ENCODE results near the gene PPP4C.

The PPP4C gene

GRCh38 chr16:30078744-30079143 is 3.0 kb downstream of the PPP4C start:
- H3K4me3 ChIP-seq (ENCODE audit: low read depth in 1 of 2, low read length in 2 of 2): no peak overlapping the region
- no peaks in the 10 kb centered on the region for H3K27me3 ChIP-seq (ENCODE audit: control insufficient read depth in 1 of 2, insufficient read depth in 2 of 2, low read length in 2 of 2)
- no peak overlapping the region for H3K27ac ChIP-seq (ENCODE audit: low read depth, low read length)
- no peak overlapping the region for H3K9ac ChIP-seq (ENCODE audit: low read depth in 1 of 2, low read length in 2 of 2)
- H3K36me3 ChIP-seq (ENCODE audit: control insufficient read depth in 1 of 2, insufficient read depth in 2 of 2, low read length in 2 of 2): peaks cover 27 to 56% of the 10 kb centered on the region in 2 donors
- H3K4me1 ChIP-seq (ENCODE audit: control insufficient read depth in 1 of 2, insufficient read depth in 2 of 2, low read length in 2 of 2): peaks cover 26 to 29% of the 10 kb centered on the region in 2 donors
- no peaks in the 10 kb centered on the region for H3K9me3 ChIP-seq (ENCODE audit: control insufficient read depth in 1 of 2, low read length in 2 of 2)

- no peak overlapping the region for H3K4me3 ChIP-seq (ENCODE audit: low read depth in 1 of 2, low read length in 2 of 2)
- peaks cover 33 to 63% of the 10 kb centered on the region in 2 donors for H3K36me3 ChIP-seq (ENCODE audit: control insufficient read depth in 1 of 2, insufficient read depth in 2 of 2, low read length in 2 of 2)
- no peak overlapping the region for H3K9ac ChIP-seq (ENCODE audit: low read depth in 1 of 2, low read length in 2 of 2)
- no peak overlapping the region for H3K27ac ChIP-seq (ENCODE audit: low read depth, low read length)
- H3K27me3 ChIP-seq (ENCODE audit: control insufficient read depth in 1 of 2, insufficient read depth in 2 of 2, low read length in 2 of 2): no peaks in the 10 kb centered on the region
- peaks cover 26 to 29% of the 10 kb centered on the region in 2 donors for H3K4me1 ChIP-seq (ENCODE audit: control insufficient read depth in 1 of 2, insufficient read depth in 2 of 2, low read length in 2 of 2)
- H3K9me3 ChIP-seq (ENCODE audit: control insufficient read depth in 1 of 2, low read length in 2 of 2): no peaks in the 10 kb centered on the region
These were observed 3.7 kb downstream of the PPP4C start for GRCh38 chr16:30079480-30079879.

GRCh38 chr16:30082545-30083090 is 6.8 kb downstream of the PPP4C start:
- no peak overlapping the region for H3K9ac ChIP-seq (ENCODE audit: low read depth in 1 of 2, low read length in 2 of 2)
- no peak overlapping the region for H3K27ac ChIP-seq (ENCODE audit: low read depth, low read length)
- H3K36me3 ChIP-seq (ENCODE audit: control insufficient read depth in 1 of 2, insufficient read depth in 2 of 2, low read length in 2 of 2): peaks cover 33 to 68% of the 10 kb centered on the region in 2 donors
- H3K9me3 ChIP-seq (ENCODE audit: control insufficient read depth in 1 of 2, low read length in 2 of 2): no peaks in the 10 kb centered on the region
- peaks cover 14 to 15% of the 10 kb centered on the region in 2 donors for H3K4me1 ChIP-seq (ENCODE audit: control insufficient read depth in 1 of 2, insufficient read depth in 2 of 2, low read length in 2 of 2)
- H3K4me3 ChIP-seq (ENCODE audit: low read depth in 1 of 2, low read length in 2 of 2): no peak overlapping the region
- H3K27me3 ChIP-seq (ENCODE audit: control insufficient read depth in 1 of 2, insufficient read depth in 2 of 2, low read length in 2 of 2): no peaks in the 10 kb centered on the region

DNA sequence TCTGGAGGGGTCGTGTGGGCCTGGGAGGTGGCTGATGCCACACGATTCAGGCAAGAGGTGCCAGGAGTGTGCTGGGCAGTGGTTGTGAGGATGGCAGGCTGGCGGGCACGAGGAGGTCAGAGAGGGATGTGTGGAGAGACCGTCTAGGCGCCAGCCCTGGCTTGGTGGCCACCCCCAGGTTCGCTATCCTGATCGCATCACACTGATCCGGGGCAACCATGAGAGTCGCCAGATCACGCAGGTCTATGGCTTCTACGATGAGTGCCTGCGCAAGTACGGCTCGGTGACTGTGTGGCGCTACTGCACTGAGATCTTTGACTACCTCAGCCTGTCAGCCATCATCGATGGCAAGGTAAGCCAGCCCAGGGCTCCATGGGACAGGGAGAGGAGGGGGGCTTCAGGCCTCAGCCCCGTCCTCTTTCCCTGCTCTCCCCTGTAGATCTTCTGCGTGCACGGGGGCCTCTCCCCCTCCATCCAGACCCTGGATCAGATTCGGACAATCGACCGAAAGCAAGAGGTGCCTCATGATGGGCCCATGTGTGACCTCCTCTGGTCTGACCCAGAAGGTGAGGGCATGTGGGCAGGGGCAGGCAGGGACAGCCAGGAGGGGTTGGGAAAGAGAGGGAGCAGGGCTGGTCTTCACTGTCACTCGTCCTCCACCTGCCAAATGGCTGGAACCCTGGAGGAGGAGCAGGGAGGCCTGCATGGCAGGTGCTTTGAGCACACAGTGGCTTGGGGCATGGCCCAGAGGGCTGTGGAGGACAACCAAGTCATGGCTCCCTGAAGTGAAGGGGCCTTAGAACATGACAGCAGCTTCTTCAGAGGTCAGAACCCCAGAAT is 7.6 kb downstream of the PPP4C start:
- no peak overlapping the region for H3K9ac ChIP-seq (ENCODE audit: low read depth in 1 of 2, low read length in 2 of 2)
- H3K4me1 ChIP-seq (ENCODE audit: control insufficient read depth in 1 of 2, insufficient read depth in 2 of 2, low read length in 2 of 2): peaks cover 6 to 7% of the 10 kb centered on the region in 2 donors
- no peak overlapping the region for H3K4me3 ChIP-seq (ENCODE audit: low read depth in 1 of 2, low read length in 2 of 2)
- no peak overlapping the region for H3K27ac ChIP-seq (ENCODE audit: low read depth, low read length)
- peaks cover 27 to 60% of the 10 kb centered on the region in 2 donors for H3K36me3 ChIP-seq (ENCODE audit: control insufficient read depth in 1 of 2, insufficient read depth in 2 of 2, low read length in 2 of 2)
- no peaks in the 10 kb centered on the region for H3K27me3 ChIP-seq (ENCODE audit: control insufficient read depth in 1 of 2, insufficient read depth in 2 of 2, low read length in 2 of 2)
- no peaks in the 10 kb centered on the region for H3K9me3 ChIP-seq (ENCODE audit: control insufficient read depth in 1 of 2, low read length in 2 of 2)

GRCh38 chr16:30084096-30084815 is 8.5 kb downstream of the PPP4C start:
- peaks cover 4 to 5% of the 10 kb centered on the region in 2 donors for H3K4me1 ChIP-seq (ENCODE audit: control insufficient read depth in 1 of 2, insufficient read depth in 2 of 2, low read length in 2 of 2)
- no peaks in the 10 kb centered on the region for H3K27me3 ChIP-seq (ENCODE audit: control insufficient read depth in 1 of 2, insufficient read depth in 2 of 2, low read length in 2 of 2)
- no peak overlapping the region for H3K9ac ChIP-seq (ENCODE audit: low read depth in 1 of 2, low read length in 2 of 2)
- no peaks in the 10 kb centered on the region for H3K9me3 ChIP-seq (ENCODE audit: control insufficient read depth in 1 of 2, low read length in 2 of 2)
- H3K4me3 ChIP-seq (ENCODE audit: low read depth in 1 of 2, low read length in 2 of 2): no peak overlapping the region
- H3K27ac ChIP-seq (ENCODE audit: low read depth, low read length): no peak overlapping the region
- H3K36me3 ChIP-seq (ENCODE audit: control insufficient read depth in 1 of 2, insufficient read depth in 2 of 2, low read length in 2 of 2): peaks cover 24 to 55% of the 10 kb centered on the region in 2 donors

DNA sequence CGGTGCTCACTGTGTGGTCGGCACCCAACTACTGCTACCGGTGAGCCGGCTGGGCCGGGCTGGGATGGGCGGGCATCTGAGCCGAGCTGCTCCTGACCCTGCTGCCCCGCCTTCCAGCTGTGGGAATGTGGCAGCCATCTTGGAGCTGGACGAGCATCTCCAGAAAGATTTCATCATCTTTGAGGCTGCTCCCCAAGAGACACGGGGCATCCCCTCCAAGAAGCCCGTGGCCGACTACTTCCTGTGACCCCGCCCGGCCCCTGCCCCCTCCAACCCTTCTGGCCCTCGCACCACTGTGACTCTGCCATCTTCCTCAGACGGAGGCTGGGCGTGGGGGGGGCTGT is 9.0 kb downstream of the PPP4C start:
- H3K4me3 ChIP-seq (ENCODE audit: low read depth in 1 of 2, low read length in 2 of 2): no peak overlapping the region
- H3K4me1 ChIP-seq (ENCODE audit: control insufficient read depth in 1 of 2, insufficient read depth in 2 of 2, low read length in 2 of 2): peaks cover under 1 to 4% of the 10 kb centered on the region in 2 donors
- H3K27ac ChIP-seq (ENCODE audit: low read depth, low read length): no peak overlapping the region
- peaks cover 21 to 50% of the 10 kb centered on the region in 2 donors for H3K36me3 ChIP-seq (ENCODE audit: control insufficient read depth in 1 of 2, insufficient read depth in 2 of 2, low read length in 2 of 2)
- no peak overlapping the region for H3K9ac ChIP-seq (ENCODE audit: low read depth in 1 of 2, low read length in 2 of 2)
- H3K9me3 ChIP-seq (ENCODE audit: control insufficient read depth in 1 of 2, low read length in 2 of 2): no peaks in the 10 kb centered on the region
- H3K27me3 ChIP-seq (ENCODE audit: control insufficient read depth in 1 of 2, insufficient read depth in 2 of 2, low read length in 2 of 2): no peaks in the 10 kb centered on the region

DNA sequence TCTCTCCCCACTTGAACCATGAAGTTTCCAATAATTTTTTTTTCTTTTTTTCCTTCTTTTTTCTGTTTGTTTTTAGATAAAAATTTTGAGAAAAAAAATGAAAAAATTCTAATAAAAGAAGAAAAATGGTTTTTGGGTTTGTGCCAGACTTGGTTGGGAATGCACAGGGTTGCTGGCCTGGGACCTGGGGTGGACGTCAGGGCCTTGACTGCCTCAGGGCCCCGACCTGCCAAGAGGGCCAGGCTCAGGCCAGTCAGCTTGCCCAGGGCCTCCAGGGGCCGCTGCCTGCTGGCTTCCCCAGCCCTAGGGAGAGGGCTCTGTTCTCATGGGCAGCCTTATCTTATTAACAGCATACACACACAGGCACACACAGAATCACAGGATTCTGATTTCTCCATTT is 9.5 kb downstream of the PPP4C start:
- Histone ChIP-seq H3K9ac (ENCODE audit: low read depth in 1 of 2, low read length in 2 of 2) (no peak overlapping the region), H3K27me3 (ENCODE audit: control insufficient read depth in 1 of 2, insufficient read depth in 2 of 2, low read length in 2 of 2) (no peaks in the 10 kb centered on the region), H3K4me3 (ENCODE audit: low read depth in 1 of 2, low read length in 2 of 2) (no peak overlapping the region), H3K36me3 (ENCODE audit: control insufficient read depth in 1 of 2, insufficient read depth in 2 of 2, low read length in 2 of 2) (peaks cover 21 to 48% of the 10 kb centered on the region in 2 donors), H3K4me1 (ENCODE audit: control insufficient read depth in 1 of 2, insufficient read depth in 2 of 2, low read length in 2 of 2) (peaks cover 0 to 6% of the 10 kb centered on the region in 2 donors), H3K9me3 (ENCODE audit: control insufficient read depth in 1 of 2, low read length in 2 of 2) (no peaks in the 10 kb centered on the region), H3K27ac (ENCODE audit: low read depth, low read length) (no peak overlapping the region)

DNA sequence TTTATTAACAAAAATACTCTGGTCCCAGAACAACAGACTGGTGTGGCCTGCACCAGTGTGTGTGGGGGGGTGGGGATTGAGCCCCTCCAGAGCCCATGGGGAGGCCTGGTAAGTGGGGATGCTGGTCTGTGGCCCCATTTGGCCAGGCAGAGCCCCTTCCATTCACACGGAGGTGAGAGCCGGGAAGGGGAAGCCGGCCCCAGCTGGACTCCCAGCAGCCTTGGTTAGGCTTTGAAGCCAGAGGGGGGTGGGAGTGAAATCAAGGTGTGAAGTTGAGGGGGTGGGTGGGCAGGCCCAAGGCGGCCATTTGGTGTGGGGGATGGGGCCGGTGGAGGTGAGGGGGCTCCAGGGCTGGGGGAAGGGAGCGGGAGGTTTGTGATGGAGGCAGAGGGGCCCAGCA is 10.0 kb downstream of the PPP4C start:
- Histone ChIP-seq H3K36me3 (ENCODE audit: control insufficient read depth in 1 of 2, insufficient read depth in 2 of 2, low read length in 2 of 2) (peaks cover 21 to 44% of the 10 kb centered on the region in 2 donors), H3K4me1 (ENCODE audit: control insufficient read depth in 1 of 2, insufficient read depth in 2 of 2, low read length in 2 of 2) (peaks cover 0 to 10% of the 10 kb centered on the region in 2 donors), H3K9ac (ENCODE audit: low read depth in 1 of 2, low read length in 2 of 2) (no peak overlapping the region), H3K27me3 (ENCODE audit: control insufficient read depth in 1 of 2, insufficient read depth in 2 of 2, low read length in 2 of 2) (no peaks in the 10 kb centered on the region), H3K4me3 (ENCODE audit: low read depth in 1 of 2, low read length in 2 of 2) (no peak overlapping the region), H3K9me3 (ENCODE audit: control insufficient read depth in 1 of 2, low read length in 2 of 2) (no peaks in the 10 kb centered on the region), H3K27ac (ENCODE audit: low read depth, low read length) (no peak overlapping the region)

DNA sequence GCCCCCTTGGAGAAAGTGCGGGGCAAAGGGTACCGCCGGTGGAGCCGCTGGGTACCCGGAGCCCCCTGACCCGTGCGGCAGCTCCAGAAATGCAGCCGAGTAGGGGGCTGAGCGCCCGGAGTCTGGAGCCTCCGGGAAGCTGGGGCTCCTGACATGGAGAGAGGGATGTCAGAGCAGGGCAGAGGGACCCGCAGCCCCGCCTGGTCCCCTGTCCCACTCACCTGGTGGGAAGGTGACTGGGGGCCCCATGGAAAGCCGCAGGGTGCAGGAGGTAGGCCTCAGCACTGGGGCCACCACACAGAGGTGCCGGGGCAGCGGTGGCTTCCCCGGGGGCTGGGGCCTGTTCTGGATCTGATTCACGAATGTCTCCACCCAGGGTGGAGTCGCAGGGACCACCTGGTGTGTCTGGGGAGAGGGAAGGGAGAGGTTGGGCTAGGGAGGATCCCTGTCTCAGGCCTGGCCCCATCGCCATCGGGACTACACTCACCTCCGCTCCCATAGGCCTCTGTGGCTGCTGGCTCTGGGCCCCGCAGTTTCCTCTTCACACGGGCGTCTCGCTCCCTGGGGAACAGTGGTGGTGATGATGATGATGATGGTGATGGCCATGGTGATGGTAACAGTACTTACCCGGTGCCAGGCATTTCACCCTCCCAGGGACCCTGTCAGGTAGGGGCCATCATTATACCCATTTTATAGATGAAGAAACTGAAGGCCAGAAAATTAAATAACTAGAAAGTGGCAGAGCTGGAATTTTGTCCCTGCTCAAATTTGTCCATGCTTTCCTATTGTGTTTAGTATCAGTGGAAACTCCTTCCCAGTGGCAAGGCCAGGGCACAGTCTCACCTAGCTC is 10.7 kb downstream of the PPP4C start:
- Histone ChIP-seq H3K4me3 (ENCODE audit: low read depth in 1 of 2, low read length in 2 of 2) (no peak overlapping the region), H3K36me3 (ENCODE audit: control insufficient read depth in 1 of 2, insufficient read depth in 2 of 2, low read length in 2 of 2) (peaks cover 21 to 38% of the 10 kb centered on the region in 2 donors), H3K9ac (ENCODE audit: low read depth in 1 of 2, low read length in 2 of 2) (no peak overlapping the region), H3K9me3 (ENCODE audit: control insufficient read depth in 1 of 2, low read length in 2 of 2) (no peaks in the 10 kb centered on the region), H3K27ac (ENCODE audit: low read depth, low read length) (no peak overlapping the region), H3K27me3 (ENCODE audit: control insufficient read depth in 1 of 2, insufficient read depth in 2 of 2, low read length in 2 of 2) (no peaks in the 10 kb centered on the region), H3K4me1 (ENCODE audit: control insufficient read depth in 1 of 2, insufficient read depth in 2 of 2, low read length in 2 of 2) (peaks cover 5 to 8% of the 10 kb centered on the region in 2 donors)
